Tibial nerve (tissue), 4 donors: ENCODE data around the gene CHRDL2. TPM values are rescaled to one million over a fixed set of nuclear protein-coding genes. Genes with fewer than 3 reads are reported as not detected.

Source experiments
- DNase-seq, 2 donors: peaks; one replicate each; pipeline ENCODE4 v3.0.0-alpha.2; 2019; ENCODE audit warnings: low spot score in 2 of 2
- H3K27ac ChIP-seq, 4 donors: fragments of 200-600 bp; sonication (generic) in 3 of 4; one replicate each; pipeline ENCODE4 v1.5.1; 2017 to 2019; ENCODE audit warnings: mild to moderate bottlenecking in 1 of 4
- H3K27me3 ChIP-seq, 2 donors: fragments of 200-600 bp; sonication (generic) in 1 of 2; one replicate each; pipeline versions ENCODE4 v1.5.1 to v1.6.0; 2017 to 2019
- H3K36me3 ChIP-seq, 3 donors: fragments of 200-600 bp; sonication (generic); one replicate each; pipeline ENCODE4 v1.5.1; 2018 to 2019
- H3K4me1 ChIP-seq, 4 donors: fragments of 200-600 bp; sonication (generic) in 3 of 4; one replicate each; pipeline ENCODE4 v1.5.1; 2017 to 2019
- H3K4me3 ChIP-seq, 4 donors: fragments of 200-600 bp; sonication (generic) in 3 of 4; one replicate each; pipeline ENCODE4 v1.5.1; 2017 to 2019; ENCODE audit warnings: mild to moderate bottlenecking in 1 of 4, moderate library complexity in 1 of 4
- H3K9me3 ChIP-seq, 4 donors: fragments of 200-600 bp; sonication (generic) in 3 of 4; one replicate each; pipeline ENCODE4 v1.5.1; 2017 to 2019
- CTCF ChIP-seq, 5 experiments: fragments of 200-600 bp in 3 of 5; fragments of 450-650 bp in 2 of 5; sonication (generic) in 3 of 5; IDR thresholded peaks; one replicate each; pipeline ENCODE4 v1.5.1; 2016 to 2019; ENCODE audit warnings: antibody characterized with exemption in 5 of 5, mild to moderate bottlenecking in 3 of 5, moderate library complexity in 2 of 5
- EP300 ChIP-seq, 2 donors: sonication (generic); formaldehyde crosslinking; IDR thresholded peaks; one replicate each; pipeline ENCODE4 v1.6.1; 2017; ENCODE audit warnings: antibody characterized with exemption in 2 of 2, mild to moderate bottlenecking in 1 of 2
- POLR2A ChIP-seq, 2 donors: fragments of 450-650 bp; IDR thresholded peaks; one replicate each; pipeline ENCODE4 v1.6.1; 2017; ENCODE audit warnings: antibody characterized with exemption in 2 of 2, mild to moderate bottlenecking in 2 of 2, moderate library complexity in 2 of 2
- WGBS, 2 donors: methylation state at CpG; one replicate each; pipeline ENCODE4 v1.1.5; 2018; 5-methylcytosine and 5-hydroxymethylcytosine counted together
- total RNA-seq, 4 donors: library from RNA; depleted of rRNA; stranded (reverse); fragments of >200 nt; gene quantifications; one replicate each; pipeline ENCODE4 v1.1.0, GENCODE V29; 2016

The CHRDL2 gene
- total RNA-seq, 4 donors from 2014 or later, result not detected

GRCh38 chr11:74686792-74687191 is 44.4 kb downstream of the CHRDL2 start:
- WGBS, 2 donors, result 73 to 80% methylated on average over 4 of the region's 4 CpGs
- Histone ChIP-seq H3K36me3 (no peaks in the 10 kb centered on the region), H3K27ac (peak overlapping the region in 1 of 4 donors; percentile 23), H3K4me1 (peaks cover 0 to 23% (median 3%) of the 10 kb centered on the region in 4 donors), H3K4me3 (no peak overlapping the region), H3K9me3 (peaks cover 0 to 12% (median 0%) of the 10 kb centered on the region in 4 donors), H3K27me3 (no peaks in the 10 kb centered on the region)
- TF ChIP-seq EP300 (IDR thresholded peaks at IDR 0.05) (no peak), CTCF (IDR thresholded peaks at IDR 0.05) (no peak)
- no peak for DNase-seq

- Histone ChIP-seq H3K4me1 (peaks cover 0 to 23% (median 3%) of the 10 kb centered on the region in 4 donors), H3K27me3 (no peaks in the 10 kb centered on the region), H3K9me3 (peaks cover 0 to 12% (median 0%) of the 10 kb centered on the region in 4 donors), H3K36me3 (no peaks in the 10 kb centered on the region), H3K27ac (no peak overlapping the region), H3K4me3 (no peak overlapping the region)
- 86 to 89% methylated on average over 3 of the region's 3 CpGs for WGBS, 2 donors
- peak; percentile 36 to 52 for DNase-seq
- TF ChIP-seq CTCF (IDR thresholded peaks at IDR 0.05) (no peak), EP300 (IDR thresholded peaks at IDR 0.05) (peak in 1 of 2 donors; percentile 43), POLR2A (IDR thresholded peaks at IDR 0.05) (no peak)
Measured at GRCh38 chr11:74685905-74686304, 45.3 kb downstream of the CHRDL2 start.

- Histone ChIP-seq H3K27ac (no peak overlapping the region), H3K4me1 (peaks cover 0 to 23% (median 3%) of the 10 kb centered on the region in 4 donors), H3K4me3 (no peak overlapping the region), H3K27me3 (no peaks in the 10 kb centered on the region), H3K36me3 (no peaks in the 10 kb centered on the region), H3K9me3 (peaks cover 0 to 12% (median 0%) of the 10 kb centered on the region in 4 donors)
- TF ChIP-seq CTCF (IDR thresholded peaks at IDR 0.05) (no peak), EP300 (IDR thresholded peaks at IDR 0.05) (no peak), POLR2A (IDR thresholded peaks at IDR 0.05) (no peak)
- DNase-seq, result no peak
Measured at GRCh38 chr11:74685338-74685737, 45.9 kb downstream of the CHRDL2 start.

- peaks cover 0 to 12% (median 0%) of the 10 kb centered on the region in 4 donors for H3K9me3 ChIP-seq
- 68 to 83% methylated on average over 1 of the region's 1 CpG for WGBS, 2 donors
- TF ChIP-seq POLR2A (IDR thresholded peaks at IDR 0.05) (no peak), EP300 (IDR thresholded peaks at IDR 0.05) (no peak), CTCF (IDR thresholded peaks at IDR 0.05) (no peak)
- peaks cover 0 to 23% (median 3%) of the 10 kb centered on the region in 4 donors for H3K4me1 ChIP-seq
- DNase-seq, result no peak
- peak overlapping the region in 1 of 4 donors; percentile 85 for H3K27ac ChIP-seq
- H3K36me3 ChIP-seq, result no peaks in the 10 kb centered on the region
- no peak overlapping the region for H3K4me3 ChIP-seq
- H3K27me3 ChIP-seq, result no peaks in the 10 kb centered on the region
Measured at GRCh38 chr11:74684661-74685060, 46.6 kb downstream of the CHRDL2 start.

- no peak for DNase-seq
- H3K9me3 ChIP-seq, result peaks cover 0 to 12% (median 0%) of the 10 kb centered on the region in 4 donors
- H3K4me1 ChIP-seq, result peaks cover 0 to 23% (median 3%) of the 10 kb centered on the region in 4 donors
- no peaks in the 10 kb centered on the region for H3K36me3 ChIP-seq
- H3K27ac ChIP-seq, result peak overlapping the region; percentile 50 to 85 (median 68)
- no peak for TF ChIP-seq EP300 (IDR thresholded peaks at IDR 0.05)
- TF ChIP-seq POLR2A (IDR thresholded peaks at IDR 0.05), result no peak
- TF ChIP-seq CTCF (IDR thresholded peaks at IDR 0.05), result no peak
- 67 to 74% methylated on average over 11 to 12 of the region's 12 CpGs for WGBS, 2 donors
- peak overlapping the region in 3 of 4 donors; percentile 35 to 56 (median 41) for H3K4me3 ChIP-seq
- H3K27me3 ChIP-seq, result no peaks in the 10 kb centered on the region
Measured at GRCh38 chr11:74683941-74684481, 47.2 kb downstream of the CHRDL2 start.
